Adrenal gland (tissue), 12 donors: ENCODE data around the gene IFT81. TPM values are rescaled to one million over a fixed set of nuclear protein-coding genes. Genes with fewer than 3 reads are reported as not detected.

Experiments
- DNase-seq, 7 donors: peaks; one replicate each; pipeline ENCODE4 v3.0.0-alpha.2; 2019 to 2020
- H3K27ac ChIP-seq, 5 donors: fragments of 200-600 bp; sonication (generic) in 4 of 5; 1 replicate in 3 of 5; 2 replicates in 2 of 5; pipeline versions ENCODE4 v1.5.1 to v1.8.0; 2016 to 2020; ENCODE audit warnings: mild to moderate bottlenecking in 1 of 5
- H3K27me3 ChIP-seq: fragments of 200-600 bp; 2 replicates; pipeline ENCODE4 v1.8.0; 2021
- H3K36me3 ChIP-seq, 2 donors: fragments of 200-600 bp; replicated peaks in 1 of 2; 1 replicate in 1 of 2; 2 replicates in 1 of 2; pipeline versions ENCODE4 v1.5.1 to v1.8.0; 2018 to 2022
- H3K4me1 ChIP-seq, 2 donors: fragments of 200-600 bp; replicated peaks in 1 of 2; 1 replicate in 1 of 2; 2 replicates in 1 of 2; pipeline versions ENCODE4 v1.5.1 to v1.8.0; 2018 to 2021
- H3K4me3 ChIP-seq, 4 donors: fragments of 200-600 bp; sonication (generic) in 3 of 4; one replicate each; pipeline ENCODE4 v1.5.1; 2016 to 2018
- H3K9me3 ChIP-seq, 3 donors: fragments of 200-600 bp; sonication (generic) in 1 of 3; replicated peaks in 1 of 3; 1 replicate in 2 of 3; 2 replicates in 1 of 3; pipeline versions ENCODE4 v1.5.1 to v1.8.0; 2016 to 2021
- POLR2A ChIP-seq, 2 donors: fragments of 450-650 bp; IDR thresholded peaks; one replicate each; pipeline ENCODE4 v1.6.1; 2017; ENCODE audit warnings: antibody characterized with exemption in 2 of 2, mild to moderate bottlenecking in 2 of 2, moderate library complexity in 1 of 2
- WGBS, 4 donors: extraction: QIAGEN DNeasy Blood & Tissue Kit in 2 of 4; methylation state at CpG; one replicate each; pipeline versions ENCODE4 v1.1.5 to v1.1.7; 2013 to 2017; 5-methylcytosine and 5-hydroxymethylcytosine counted together
- intact Hi-C, 2 donors: fragments of 100-400 bp; cut with DNase I; formaldehyde crosslinking; loops; one replicate each; pipeline versions ENCODE4 v1.14.1 to v1.15.0; 2022 to 2023
- polyA plus RNA-seq, 3 donors: library from polyadenylated mRNA; stranded (reverse); fragments of 200-250 nt in 2 of 3; fragments of 350-450 nt in 1 of 3; fragmentation: Illumina TruSeq in 1 of 3; extraction: RNeasy Lipid Tissue Mini Kit (QIAGEN cat#74804) in 1 of 3; gene quantifications; one replicate each; pipeline ENCODE4 v1.2.3, GENCODE V29; 2013 to 2014
- total RNA-seq, 9 donors: library from RNA; depleted of rRNA in 4 of 9; stranded (reverse); fragments of >200 nt in 4 of 9; fragments of 120-200 nt in 1 of 9; fragmentation: NEBNext Ultra II Directional in 1 of 9; extraction: Animal tissue kit (Norgen Biotek cat#: 25700) in 1 of 9; gene quantifications; one replicate each; pipeline versions ENCODE4 v1.1.0 to v1.2.4, GENCODE V29; 2013 to 2023
- TF ChIP-seq, protein P1 (sequence below), 6 experiments: fragments of 450-650 bp in 4 of 6; fragments of 200-600 bp in 2 of 6; sonication (generic) in 1 of 6; IDR thresholded peaks; 1 replicate in 5 of 6; 2 replicates in 1 of 6; pipeline versions ENCODE4 v1.5.1 to v1.8.0; 2016 to 2021; ENCODE audit warnings: antibody characterized with exemption in 6 of 6, mild to moderate bottlenecking in 2 of 6, moderate library complexity in 1 of 6
- donor health status: healthy with polysubstance abuse.
- donor health status: Bipolar disorder and iron deficiency.
- donor health status: DM: yes; HTN: yes; CAD: no.
- donor health status: DM: no; HTN: no; CAD: no.
- donor health status: DM: no; HTN: no; CAD: no.
- donor health status: DM: yes; HTN: yes; CAD: no.

Gene IFT81
- total and polyA plus RNA-seq, 12 donors, result 4.0 to 19.2 (median 10.5) TPM

DNA sequence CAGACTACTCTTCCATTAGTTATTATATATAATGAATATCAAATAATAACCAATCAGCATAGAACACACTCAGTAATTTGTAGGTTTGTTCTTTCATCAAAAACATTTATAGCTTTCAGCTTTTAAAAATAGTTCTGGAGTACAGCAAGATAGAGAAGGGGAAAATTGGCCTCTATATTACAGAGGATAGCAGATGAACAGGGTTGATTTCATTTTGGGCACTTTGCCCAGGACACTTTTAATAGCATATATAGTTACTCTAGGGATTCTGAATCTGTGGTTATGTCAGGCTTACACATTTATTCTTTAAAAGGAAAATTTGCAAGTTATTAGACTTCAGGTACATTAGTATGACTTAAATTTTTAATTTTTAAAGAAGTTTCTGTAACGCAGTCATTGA, 52.6 kb downstream of the IFT81 start:
- no peak overlapping the region for H3K4me3 ChIP-seq
- no peaks in the 10 kb centered on the region for H3K36me3 ChIP-seq
- TF ChIP-seq, protein P1, sequence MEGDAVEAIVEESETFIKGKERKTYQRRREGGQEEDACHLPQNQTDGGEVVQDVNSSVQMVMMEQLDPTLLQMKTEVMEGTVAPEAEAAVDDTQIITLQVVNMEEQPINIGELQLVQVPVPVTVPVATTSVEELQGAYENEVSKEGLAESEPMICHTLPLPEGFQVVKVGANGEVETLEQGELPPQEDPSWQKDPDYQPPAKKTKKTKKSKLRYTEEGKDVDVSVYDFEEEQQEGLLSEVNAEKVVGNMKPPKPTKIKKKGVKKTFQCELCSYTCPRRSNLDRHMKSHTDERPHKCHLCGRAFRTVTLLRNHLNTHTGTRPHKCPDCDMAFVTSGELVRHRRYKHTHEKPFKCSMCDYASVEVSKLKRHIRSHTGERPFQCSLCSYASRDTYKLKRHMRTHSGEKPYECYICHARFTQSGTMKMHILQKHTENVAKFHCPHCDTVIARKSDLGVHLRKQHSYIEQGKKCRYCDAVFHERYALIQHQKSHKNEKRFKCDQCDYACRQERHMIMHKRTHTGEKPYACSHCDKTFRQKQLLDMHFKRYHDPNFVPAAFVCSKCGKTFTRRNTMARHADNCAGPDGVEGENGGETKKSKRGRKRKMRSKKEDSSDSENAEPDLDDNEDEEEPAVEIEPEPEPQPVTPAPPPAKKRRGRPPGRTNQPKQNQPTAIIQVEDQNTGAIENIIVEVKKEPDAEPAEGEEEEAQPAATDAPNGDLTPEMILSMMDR (IDR thresholded peaks at IDR 0.05), result no peak
- no peak for TF ChIP-seq POLR2A (IDR thresholded peaks at IDR 0.05)
- 91 to 97% (median 96%) methylated on average over 1 of the region's 1 CpG for WGBS, 4 donors
- no peaks in the 10 kb centered on the region for H3K27me3 ChIP-seq
- intact Hi-C loops, result no loop called here
- no peak overlapping the region for H3K27ac ChIP-seq
- H3K9me3 ChIP-seq, result no peaks in the 10 kb centered on the region
- peaks cover 0 to 13% of the 10 kb centered on the region in 2 donors for H3K4me1 ChIP-seq
- DNase-seq, result no peak

DNA sequence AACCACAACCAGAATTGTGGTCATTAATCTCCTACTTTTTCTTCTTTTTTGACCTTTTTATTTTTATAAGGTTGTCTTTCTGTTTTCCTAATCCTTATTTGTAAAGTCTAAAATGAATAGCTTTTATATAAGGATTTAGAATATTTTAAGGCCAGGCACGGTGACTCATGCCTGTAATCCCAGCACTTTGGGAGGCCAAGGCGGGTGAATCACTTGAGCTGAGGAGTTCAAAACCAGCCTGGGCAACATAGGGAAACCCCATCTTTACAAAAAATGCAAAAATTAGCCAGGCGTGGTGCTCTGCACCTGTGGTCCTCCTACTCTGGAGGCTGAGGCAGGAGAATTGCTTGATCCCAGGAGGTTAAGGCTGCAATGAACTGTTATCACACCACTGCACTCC, 55.1 kb downstream of the IFT81 start:
- Histone ChIP-seq H3K27me3 (no peaks in the 10 kb centered on the region), H3K27ac (no peak overlapping the region), H3K4me1 (peaks cover 0 to 13% of the 10 kb centered on the region in 2 donors), H3K9me3 (no peaks in the 10 kb centered on the region), H3K4me3 (no peak overlapping the region), H3K36me3 (no peaks in the 10 kb centered on the region)
- WGBS, 4 donors, result 75 to 91% (median 81%) methylated on average over 3 of the region's 3 CpGs
- TF ChIP-seq, protein P1 (IDR thresholded peaks at IDR 0.05), result no peak
- no peak for TF ChIP-seq POLR2A (IDR thresholded peaks at IDR 0.05)
- intact Hi-C loops, result no loop called here
- peak in 3 of 7 donors; percentile 15 to 35 (median 22) for DNase-seq

DNA sequence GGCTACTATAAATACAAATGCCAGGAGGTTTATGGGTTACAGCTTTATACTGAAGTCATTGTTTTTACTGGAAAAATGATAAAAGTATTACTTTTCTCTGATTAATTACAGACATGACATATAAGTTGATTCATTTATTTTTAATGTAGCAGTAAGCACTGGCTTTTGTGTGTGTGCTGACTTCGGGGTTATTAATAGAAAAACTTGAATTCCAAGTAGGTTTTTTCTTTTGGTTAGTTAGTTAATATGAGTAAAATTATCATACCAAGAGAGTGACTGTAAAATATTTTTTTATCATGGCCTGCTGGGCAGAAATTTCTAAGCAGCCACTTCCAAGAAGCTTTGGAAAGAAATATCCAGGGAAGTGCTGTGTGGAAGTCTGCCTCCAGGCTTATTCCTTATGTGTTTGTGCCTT, 56.4 kb downstream of the IFT81 start:
- Histone ChIP-seq H3K27ac (peak overlapping the region in 1 of 5 donors; percentile 37), H3K9me3 (no peaks in the 10 kb centered on the region), H3K36me3 (no peaks in the 10 kb centered on the region), H3K27me3 (no peaks in the 10 kb centered on the region), H3K4me3 (no peak overlapping the region), H3K4me1 (peaks cover 0 to 13% of the 10 kb centered on the region in 2 donors)
- WGBS, 4 donors, result 59 to 80% (median 71%) methylated on average over 1 of the region's 1 CpG
- intact Hi-C loops, result no loop called here
- no peak for DNase-seq
- TF ChIP-seq, protein P1 (IDR thresholded peaks at IDR 0.05), result no peak
- TF ChIP-seq POLR2A (IDR thresholded peaks at IDR 0.05), result no peak

DNA sequence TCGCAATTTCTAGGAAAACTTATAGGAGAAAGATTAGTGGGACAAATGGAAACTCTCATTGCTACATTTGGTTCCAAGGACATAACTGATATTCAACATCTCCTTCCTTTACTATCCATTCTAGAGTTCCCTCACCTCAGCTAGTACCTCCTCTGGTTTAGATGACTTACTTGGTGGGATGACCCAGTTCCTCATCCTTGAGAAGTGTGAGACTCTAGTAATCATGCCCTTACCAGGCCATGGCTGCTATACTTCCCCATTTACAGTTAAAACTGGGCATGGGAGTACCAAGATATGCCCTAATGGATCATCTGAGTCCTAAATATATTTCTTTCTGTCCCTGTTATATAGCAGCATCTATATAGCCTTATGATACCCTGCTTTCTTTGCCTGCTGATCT, 58.1 kb downstream of the IFT81 start:
- Histone ChIP-seq H3K4me3 (no peak overlapping the region), H3K27ac (no peak overlapping the region), H3K9me3 (peaks cover 0 to 13% (median 0%) of the 10 kb centered on the region in 3 donors), H3K4me1 (peaks cover 0 to 6% of the 10 kb centered on the region in 2 donors), H3K27me3 (no peaks in the 10 kb centered on the region), H3K36me3 (no peaks in the 10 kb centered on the region)
- WGBS, 4 donors, result 87 to 100% (median 98%) methylated on average over 1 of the region's 1 CpG
- no peak for TF ChIP-seq POLR2A (IDR thresholded peaks at IDR 0.05)
- TF ChIP-seq, protein P1 (IDR thresholded peaks at IDR 0.05), result no peak
- no peak for DNase-seq
- intact Hi-C loops, result no loop called here
